GM21526 (cell line): Measurements from ENCODE around the gene PLBD1.

Experiments used
- ATAC-seq: cut with Tn5 transposase; IDR thresholded peaks from one replicate; pipeline ENCODE4 v1.9.1; 2021; ENCODE audit warnings: moderate library complexity; ENCODE audit not compliant: unreplicated experiment, low FRiP score

Gene PLBD1

DNA sequence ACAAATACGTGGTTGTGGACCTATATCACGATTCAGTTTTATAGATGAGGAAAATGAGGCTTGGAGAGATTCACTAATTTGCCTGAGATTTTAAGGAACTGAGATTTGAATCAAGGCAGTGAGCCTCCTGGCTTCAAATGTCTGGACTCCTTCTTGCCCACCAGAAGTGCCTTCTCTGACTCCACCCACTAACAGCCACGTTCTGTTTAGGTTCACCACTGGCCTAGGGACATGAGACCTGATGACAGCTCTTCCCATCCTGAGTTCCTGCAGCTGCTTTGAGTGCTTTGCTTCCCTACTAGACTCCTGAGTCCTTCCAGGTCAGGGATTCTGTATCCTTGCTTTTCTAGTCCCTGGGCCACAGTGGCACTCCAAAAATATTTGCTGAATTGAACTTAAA is 57.1 kb downstream of the PLBD1 start:
- no peak for ATAC-seq

GRCh38 chr12:14505626-14506596 is 61.8 kb downstream of the PLBD1 start:
- no peak for ATAC-seq

DNA sequence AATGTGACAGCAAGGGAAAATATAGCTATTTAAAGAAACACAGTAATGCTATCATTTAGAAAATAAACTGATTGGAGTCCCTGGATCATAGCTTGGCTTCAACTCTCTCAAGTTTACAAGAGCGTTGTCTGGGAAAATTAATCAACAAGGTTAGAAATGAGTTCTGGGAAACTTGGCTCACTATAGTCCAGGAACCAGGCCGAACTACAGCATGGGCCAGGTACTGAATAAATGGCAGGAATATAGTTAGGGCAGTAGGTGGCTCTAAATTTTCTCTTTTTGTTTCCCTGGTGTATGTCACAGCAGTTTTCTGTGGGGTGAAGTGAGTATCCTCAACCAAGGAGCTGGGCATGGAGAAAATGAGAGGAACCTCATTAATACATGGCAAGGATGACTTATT is 72.4 kb downstream of the PLBD1 start:
- no peak for ATAC-seq

DNA sequence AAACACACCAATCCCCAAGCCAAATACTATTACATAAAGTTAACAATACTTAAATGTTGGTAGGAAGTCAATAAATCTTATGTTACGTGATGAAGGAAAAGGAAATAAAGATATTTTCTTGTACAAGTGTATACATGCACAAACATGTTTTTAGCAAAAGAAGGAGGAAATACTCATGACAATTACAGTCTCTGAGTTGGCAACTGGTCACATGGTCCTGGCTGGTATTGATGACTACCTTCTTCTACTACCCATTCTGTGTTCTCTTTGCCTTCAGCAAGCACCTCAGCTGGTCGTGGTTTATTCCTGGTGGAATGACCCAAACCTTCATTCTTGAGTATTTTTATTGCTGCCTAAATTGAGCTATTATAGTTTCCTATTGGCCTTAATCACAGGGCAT is 84.8 kb downstream of the PLBD1 start:
- ATAC-seq, result no peak

GRCh38 chr12:14482361-14482760 is 85.3 kb downstream of the PLBD1 start:
- ATAC-seq, result no peak

- ATAC-seq, result no peak
These were observed 86.5 kb downstream of the PLBD1 start for GRCh38 chr12:14481201-14481600.

- ATAC-seq, result no peak
These were observed 88.7 kb downstream of the PLBD1 start for GRCh38 chr12:14479004-14479403.

DNA sequence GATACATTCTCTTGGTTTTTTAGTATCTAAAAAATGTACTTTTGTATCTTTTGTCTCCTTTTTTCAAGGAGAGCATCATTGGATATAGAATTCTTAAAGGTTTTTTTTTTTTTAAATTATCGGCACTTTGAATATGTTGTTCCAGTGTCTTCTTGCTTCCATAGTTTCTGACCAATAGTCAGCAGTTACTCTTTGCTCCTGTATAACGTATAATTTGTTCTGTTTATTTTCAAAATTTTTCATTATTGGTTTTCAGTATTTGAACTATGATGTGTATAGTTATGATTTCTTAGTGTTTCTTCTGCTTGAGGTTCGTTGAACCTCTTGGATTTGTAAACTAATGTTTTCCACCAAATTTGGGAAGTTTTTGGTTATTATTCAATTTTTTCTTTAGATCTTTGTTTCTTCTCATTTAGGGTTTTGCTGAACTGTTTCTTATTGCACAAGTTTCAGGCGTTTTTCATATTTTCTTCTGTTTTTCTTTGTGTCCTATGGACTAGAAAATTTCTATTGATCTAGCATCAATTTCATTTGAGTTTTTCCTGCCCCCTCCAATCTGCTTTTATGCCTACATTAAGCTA is 93.9 kb downstream of the PLBD1 start:
- no peak for ATAC-seq

DNA sequence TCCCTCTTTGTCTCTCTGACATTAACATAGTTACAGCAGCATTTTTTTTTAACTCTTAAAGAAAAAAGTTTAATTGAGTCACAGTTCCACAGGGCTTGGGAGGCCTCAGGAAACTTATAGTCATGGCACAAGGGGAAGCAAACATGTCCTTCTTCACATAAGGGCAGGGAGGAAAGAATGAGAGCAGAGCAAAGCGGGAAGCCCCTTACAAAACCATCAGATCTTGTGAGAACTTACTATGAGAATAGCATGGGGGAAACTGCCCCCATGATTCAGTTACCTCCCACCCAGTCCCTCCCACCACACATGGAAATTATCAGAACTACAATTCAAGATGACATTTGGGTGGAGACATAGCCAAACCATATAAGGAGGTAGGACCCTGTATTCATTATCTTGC is 96.2 kb downstream of the PLBD1 start:
- ATAC-seq, result no peak

- ATAC-seq, result no peak
These were observed 107.4 kb downstream of the PLBD1 start for GRCh38 chr12:14460212-14460841.

GRCh38 chr12:14454098-14454907 is 113.4 kb downstream of the PLBD1 start:
- ATAC-seq, result peak; percentile 75
